NCI-H446 (cell line): ENCODE measurements around the gene PRX.
"Not testable (repeated sequence)": the region's sequence is repeated elsewhere in the genome, so short reads cannot be mapped to it uniquely, and the experiment has no call there.

Experiments used
- DNase-seq, 2 experiments: peaks; one replicate each; lab custom pipeline; 2025; lab: John Stamatoyannopoulos, UW

Gene PRX

GRCh38 chr19:40441719-40442253, 28.6 kb upstream of the PRX start:
- no peak for DNase-seq

- no peak for DNase-seq
Observed at GRCh38 chr19:40438284-40438683, 25.1 kb upstream of the PRX start.

- no peak for DNase-seq
Observed at GRCh38 chr19:40433391-40434216, 20.4 kb upstream of the PRX start.

- not testable (repeated sequence) for DNase-seq
Observed at GRCh38 chr19:40432760-40433159, 19.6 kb upstream of the PRX start.

- no peak for DNase-seq
Observed at GRCh38 chr19:40431698-40432097, 18.5 kb upstream of the PRX start.

- not testable (repeated sequence) for DNase-seq
Observed at GRCh38 chr19:40430242-40430641, 17.1 kb upstream of the PRX start.

- not testable (repeated sequence) for DNase-seq
Observed at GRCh38 chr19:40428197-40428596, 15.0 kb upstream of the PRX start.

GRCh38 chr19:40425450-40426287, 12.5 kb upstream of the PRX start, which contains the start of gene SERTAD1:
TSS of gene SERTAD1 (minus strand) at chr19:40425992. CDS start at chr19:40423546, 2,446 bp downstream.
- peak; percentile 98 to 100 for DNase-seq

GRCh38 chr19:40424637-40425449, 11.7 kb upstream of the PRX start:
- no peak for DNase-seq

- DNase-seq = no peak
Observed at GRCh38 chr19:40423938-40424337, 10.8 kb upstream of the PRX start.

GRCh38 chr19:40422748-40423566, 9.8 kb upstream of the PRX start:
- DNase-seq = no peak

- no peak for DNase-seq
Observed at GRCh38 chr19:40421993-40422747, 9.0 kb upstream of the PRX start.

- peak; percentile 81 to 93 for DNase-seq
Observed at GRCh38 chr19:40420766-40421765, 7.9 kb upstream of the PRX start.

GRCh38 chr19:40420451-40420765, 7.2 kb upstream of the PRX start:
- DNase-seq = no peak

- no peak for DNase-seq
Observed at GRCh38 chr19:40419780-40420179, 6.6 kb upstream of the PRX start.

GRCh38 chr19:40419066-40419612, 6.0 kb upstream of the PRX start:
- DNase-seq = no peak

- no peak for DNase-seq
Observed at GRCh38 chr19:40418040-40418439, 4.9 kb upstream of the PRX start.

GRCh38 chr19:40417643-40417981, 4.4 kb upstream of the PRX start:
- no peak for DNase-seq
